Fibroblast of villous mesenchyme (primary cell): ENCODE data around the gene AMBP. TPM values are rescaled to one million over a fixed set of nuclear protein-coding genes. Genes with fewer than 3 reads are reported as not detected.

ENCODE experiments used
- DNase-seq: peaks from one replicate; pipeline ENCODE4 v3.0.0-alpha.2; 2010; ENCODE audit warnings: low read depth
- H3K4me3 ChIP-seq: 2 replicates; pipeline ENCODE4 v1.5.1; 2011; ENCODE audit warnings: low read depth, mild to moderate bottlenecking, low read length
- CTCF ChIP-seq: IDR thresholded peaks from 2 replicates; pipeline ENCODE4 v1.5.1; 2012; ENCODE audit warnings: low read depth, mild to moderate bottlenecking, low read length; ENCODE audit not compliant: insufficient read depth
- total RNA-seq: library from RNA; depleted of rRNA; stranded (reverse); fragments of >200 nt; gene quantifications from 2 replicates; pipeline ENCODE4 v1.2.3, GENCODE V29; 2012

Gene AMBP
- total RNA-seq, 1 donor = not detected

GRCh38 chr9:114117996-114118830, 40.1 kb upstream of the AMBP start:
- no peak for DNase-seq
- TF ChIP-seq CTCF = no peak
- no peak overlapping the region for H3K4me3 ChIP-seq

GRCh38 chr9:114117614-114117995, 39.5 kb upstream of the AMBP start:
- TF ChIP-seq CTCF = no peak
- H3K4me3 ChIP-seq = no peak overlapping the region
- DNase-seq = no peak

GRCh38 chr9:114116126-114116747, 38.1 kb upstream of the AMBP start:
- no peak for DNase-seq
- TF ChIP-seq CTCF = no peak
- H3K4me3 ChIP-seq = no peak overlapping the region

- TF ChIP-seq CTCF = no peak
- no peak overlapping the region for H3K4me3 ChIP-seq
- peak; percentile 7 for DNase-seq
These were observed 37.6 kb upstream of the AMBP start for GRCh38 chr9:114115654-114116125.

- TF ChIP-seq CTCF = no peak
- H3K4me3 ChIP-seq = no peak overlapping the region
- DNase-seq = no peak
These were observed 36.3 kb upstream of the AMBP start for GRCh38 chr9:114114364-114114763.

- TF ChIP-seq CTCF = no peak
- peak; percentile 65 for DNase-seq
- no peak overlapping the region for H3K4me3 ChIP-seq
These were observed 34.9 kb upstream of the AMBP start for GRCh38 chr9:114112778-114113584.
